B cell (primary cell): ENCODE measurements around the gene WARS2.

Experiments
- EZH2 ChIP-seq: IDR thresholded peaks from 2 replicates; pipeline ENCODE4 v1.6.1; 2012; ENCODE audit warnings: borderline replicate concordance, low read depth, mild to moderate bottlenecking, moderate library complexity, low read length; ENCODE audit not compliant: insufficient read depth, poor library complexity, severe bottlenecking
- TF ChIP-seq, protein P1 (sequence below): fragments of 200-600 bp; IDR thresholded peaks from one replicate; pipeline ENCODE4 v1.8.0; 2022; ENCODE audit warnings: antibody characterized with exemption, mild to moderate bottlenecking

DNA sequence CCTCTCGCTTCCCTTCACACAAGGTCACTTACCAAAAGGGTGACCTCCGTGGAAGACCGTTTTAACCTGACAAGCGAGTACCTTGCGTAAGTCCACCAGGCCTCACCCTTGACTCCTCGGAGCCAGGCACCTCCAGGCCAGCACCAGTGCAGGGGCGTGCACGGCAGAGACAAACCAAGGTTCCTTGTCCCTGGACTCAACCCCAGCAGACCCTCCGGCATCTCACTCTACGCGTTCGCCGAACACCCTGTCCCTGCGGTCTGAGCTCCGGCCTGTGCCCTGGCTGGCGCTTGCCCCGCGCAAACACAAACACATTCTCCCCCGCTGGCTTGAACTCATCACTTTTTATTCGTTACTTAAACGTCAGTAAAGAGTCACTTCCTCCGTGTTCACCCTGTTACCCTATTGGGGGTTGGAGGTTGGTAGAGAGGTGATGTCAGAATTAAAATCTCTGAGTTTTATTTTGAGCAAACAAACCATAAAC, 156.9 kb downstream of the WARS2 start:
- TF ChIP-seq, protein P1, sequence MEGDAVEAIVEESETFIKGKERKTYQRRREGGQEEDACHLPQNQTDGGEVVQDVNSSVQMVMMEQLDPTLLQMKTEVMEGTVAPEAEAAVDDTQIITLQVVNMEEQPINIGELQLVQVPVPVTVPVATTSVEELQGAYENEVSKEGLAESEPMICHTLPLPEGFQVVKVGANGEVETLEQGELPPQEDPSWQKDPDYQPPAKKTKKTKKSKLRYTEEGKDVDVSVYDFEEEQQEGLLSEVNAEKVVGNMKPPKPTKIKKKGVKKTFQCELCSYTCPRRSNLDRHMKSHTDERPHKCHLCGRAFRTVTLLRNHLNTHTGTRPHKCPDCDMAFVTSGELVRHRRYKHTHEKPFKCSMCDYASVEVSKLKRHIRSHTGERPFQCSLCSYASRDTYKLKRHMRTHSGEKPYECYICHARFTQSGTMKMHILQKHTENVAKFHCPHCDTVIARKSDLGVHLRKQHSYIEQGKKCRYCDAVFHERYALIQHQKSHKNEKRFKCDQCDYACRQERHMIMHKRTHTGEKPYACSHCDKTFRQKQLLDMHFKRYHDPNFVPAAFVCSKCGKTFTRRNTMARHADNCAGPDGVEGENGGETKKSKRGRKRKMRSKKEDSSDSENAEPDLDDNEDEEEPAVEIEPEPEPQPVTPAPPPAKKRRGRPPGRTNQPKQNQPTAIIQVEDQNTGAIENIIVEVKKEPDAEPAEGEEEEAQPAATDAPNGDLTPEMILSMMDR: no peak
- TF ChIP-seq EZH2: no peak
